Measurements from ENCODE around the gene MED28.
"Not testable (repeated sequence)": the region's sequence is repeated elsewhere in the genome, so short reads cannot be mapped to it uniquely, and the experiment has no call there.

Gene MED28

DNA sequence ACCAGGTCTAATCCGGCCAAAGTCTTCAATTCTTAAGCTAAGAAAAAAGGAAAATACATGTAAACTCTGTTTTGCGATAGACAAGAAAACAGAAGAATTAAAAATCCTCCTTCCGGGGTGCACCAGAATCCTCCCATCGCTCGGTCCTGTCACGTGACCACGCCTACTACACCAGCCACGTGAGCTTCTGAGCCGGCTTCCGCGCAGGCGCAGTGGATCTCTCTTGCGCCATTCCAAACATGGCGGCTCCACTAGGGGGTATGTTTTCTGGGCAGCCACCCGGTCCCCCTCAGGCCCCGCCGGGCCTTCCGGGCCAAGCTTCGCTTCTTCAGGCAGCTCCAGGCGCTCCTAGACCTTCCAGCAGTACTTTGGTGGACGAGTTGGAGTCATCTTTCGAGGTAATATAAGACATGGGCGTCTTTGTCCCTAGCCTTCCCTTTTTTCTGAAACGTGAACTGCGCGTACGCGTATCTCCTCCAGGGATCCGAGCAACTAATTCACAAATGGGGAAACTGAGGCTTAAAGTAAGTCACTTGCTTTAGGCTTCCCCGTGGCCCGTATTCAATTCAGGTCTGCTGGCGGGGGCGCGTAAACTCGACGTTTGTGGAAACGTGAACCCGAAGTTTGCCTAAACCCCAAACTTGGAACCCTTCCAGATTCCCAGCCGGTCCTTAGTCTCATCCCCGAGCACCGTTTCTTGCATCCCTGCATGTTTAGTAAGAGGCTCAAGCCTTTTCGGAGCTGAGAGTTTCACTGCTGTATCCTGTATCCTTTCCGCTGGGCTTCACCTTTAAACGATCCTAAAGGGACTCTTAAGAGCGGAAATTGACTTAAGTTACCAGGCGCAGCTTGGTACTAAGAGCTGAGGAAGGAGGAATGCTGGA, at the start of gene MED28:
Gene MED28 (plus strand): TSS at position 226 of the 884 bp plus-strand sequence. CDS start 14 bp downstream, at position 240.
- peak; percentile 96 for DNase-seq

GRCh38 chr4:17565846-17566245, 48.6 kb upstream of the MED28 start:
- DNase-seq, result no peak

- DNase-seq, result no peak
Observed at GRCh38 chr4:17567271-17567670, 47.2 kb upstream of the MED28 start.

- DNase-seq, result no peak
Observed at GRCh38 chr4:17574206-17574605, 40.2 kb upstream of the MED28 start.

- DNase-seq, result not testable (repeated sequence)
Observed at GRCh38 chr4:17575177-17575576, 39.3 kb upstream of the MED28 start.

DNA sequence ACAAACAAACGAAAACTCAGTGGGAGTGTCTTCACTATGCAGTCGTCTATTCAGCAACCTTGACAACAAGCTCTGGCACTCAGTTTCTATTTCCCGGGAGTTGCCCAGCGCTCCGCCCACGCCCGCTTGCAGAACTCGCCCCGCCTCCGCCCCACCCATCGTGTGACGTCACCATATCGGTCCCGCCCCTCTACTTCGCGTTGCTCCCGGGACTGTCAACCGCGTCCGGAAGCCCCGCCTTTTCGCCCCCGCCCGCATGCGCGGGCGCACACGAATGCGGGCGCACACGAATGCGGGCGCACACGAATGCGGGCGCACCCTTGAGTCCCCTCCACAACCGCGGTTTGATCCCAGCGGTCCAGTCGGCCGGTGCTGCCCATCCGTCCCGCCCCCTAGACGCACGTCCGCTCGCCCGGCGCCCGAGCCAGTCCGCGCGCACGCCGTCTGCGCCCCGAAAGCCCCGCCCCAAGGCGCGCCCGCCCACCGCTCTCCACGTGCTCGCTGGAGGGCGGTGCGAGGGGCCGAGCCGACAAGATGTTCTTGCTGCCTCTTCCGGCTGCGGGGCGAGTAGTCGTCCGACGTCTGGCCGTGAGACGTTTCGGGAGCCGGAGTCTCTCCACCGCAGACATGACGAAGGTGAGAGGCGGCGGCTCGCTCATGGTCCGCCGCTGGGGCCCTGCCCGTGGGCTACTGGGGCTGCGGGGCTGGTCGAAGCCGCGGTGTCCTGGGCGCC, 37.3 kb upstream of the MED28 start, which contains the start of gene LAP3:
Gene LAP3 (plus strand): TSS at position 267 of the 733 bp plus-strand sequence. CDS start 268 bp downstream, at position 535.
- peak; percentile 98 for DNase-seq

DNA sequence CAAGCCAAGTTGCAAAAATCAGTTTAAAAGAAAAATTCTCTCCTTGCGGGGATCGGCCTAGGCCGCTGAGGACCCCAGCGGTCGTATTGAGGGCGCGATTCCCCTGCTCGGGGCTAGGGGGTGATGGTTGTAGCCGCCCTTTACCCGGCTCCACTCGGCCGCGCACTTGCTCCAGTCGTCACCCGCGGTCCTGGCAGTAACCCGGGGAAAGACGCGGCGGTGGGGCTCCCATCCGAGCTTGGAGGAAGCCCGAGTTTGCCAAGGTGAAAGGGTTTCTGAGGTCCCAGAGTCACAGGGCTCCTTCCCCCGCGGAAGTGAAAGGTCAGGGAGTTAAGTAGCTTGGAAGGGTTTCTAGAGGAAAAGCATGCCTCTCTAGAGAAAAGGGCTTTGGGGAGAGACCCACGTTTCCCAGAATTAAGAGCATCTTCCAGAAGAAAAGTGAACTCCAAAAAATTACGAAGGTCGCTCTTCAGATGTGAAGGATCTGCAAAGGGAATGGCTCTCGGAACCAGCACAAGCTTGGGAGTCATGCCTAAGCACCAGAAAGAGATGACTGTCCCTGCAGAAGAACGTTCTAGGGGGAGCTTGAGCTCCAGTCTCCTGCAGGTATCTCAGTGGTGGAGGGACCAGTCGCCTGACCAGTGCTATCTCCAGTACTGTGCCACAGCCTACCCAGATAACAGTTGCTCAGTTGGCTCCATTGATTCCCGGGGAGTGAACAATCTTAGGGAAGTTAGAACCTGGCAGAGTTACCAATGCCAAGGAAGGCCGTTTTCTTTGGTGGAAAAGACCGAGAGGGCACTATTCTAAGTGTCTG, 36.6 kb upstream of the MED28 start:
- DNase-seq, result peak; percentile 48

GRCh38 chr4:17578482-17578891, 36.0 kb upstream of the MED28 start:
- DNase-seq, result no peak

DNA sequence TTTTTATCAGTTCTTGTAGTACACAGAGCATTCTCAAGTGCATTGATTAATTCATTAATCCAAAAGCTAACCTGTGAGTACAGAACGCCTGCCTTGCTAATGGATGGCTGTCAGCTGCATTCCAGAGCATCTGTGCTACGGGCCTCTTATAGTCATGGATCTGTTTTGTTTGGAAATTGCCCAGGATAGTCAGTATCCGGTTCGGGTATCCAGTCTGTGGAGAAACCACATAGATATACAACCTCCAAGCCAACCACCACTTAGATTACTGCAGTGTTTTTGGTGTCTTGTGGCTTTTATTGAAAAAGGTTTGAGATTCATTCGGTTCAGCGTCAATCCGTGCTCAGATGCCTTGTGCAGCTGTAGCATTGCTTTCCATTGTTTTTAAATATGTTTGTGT, 33.5 kb upstream of the MED28 start:
- DNase-seq, result no peak

GRCh38 chr4:17583276-17583675, 31.2 kb upstream of the MED28 start:
- DNase-seq, result no peak

DNA sequence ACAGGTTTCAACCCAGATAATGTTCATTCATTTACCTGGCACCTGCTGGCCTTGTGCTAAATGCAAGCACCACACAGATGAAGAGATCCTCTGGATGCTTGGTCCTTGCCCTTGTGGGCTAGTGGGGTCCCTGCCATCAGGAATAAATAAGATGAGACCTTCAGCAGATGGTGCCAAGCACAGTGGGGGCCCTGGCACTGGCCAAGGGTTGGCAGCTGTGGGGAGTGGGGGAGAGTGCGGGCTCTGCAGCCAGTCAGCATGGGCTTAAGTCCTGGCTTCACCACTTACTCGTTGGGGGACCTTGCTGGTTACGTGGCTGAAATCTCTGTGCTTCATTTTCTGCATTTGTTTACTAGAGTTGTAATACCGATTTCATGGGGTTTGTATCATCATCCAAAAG, 30.5 kb upstream of the MED28 start:
- DNase-seq, result no peak

- no peak for DNase-seq
Observed at GRCh38 chr4:17584521-17585213, 29.8 kb upstream of the MED28 start.

- no peak for DNase-seq
Observed at GRCh38 chr4:17587094-17587822, 27.2 kb upstream of the MED28 start.

DNA sequence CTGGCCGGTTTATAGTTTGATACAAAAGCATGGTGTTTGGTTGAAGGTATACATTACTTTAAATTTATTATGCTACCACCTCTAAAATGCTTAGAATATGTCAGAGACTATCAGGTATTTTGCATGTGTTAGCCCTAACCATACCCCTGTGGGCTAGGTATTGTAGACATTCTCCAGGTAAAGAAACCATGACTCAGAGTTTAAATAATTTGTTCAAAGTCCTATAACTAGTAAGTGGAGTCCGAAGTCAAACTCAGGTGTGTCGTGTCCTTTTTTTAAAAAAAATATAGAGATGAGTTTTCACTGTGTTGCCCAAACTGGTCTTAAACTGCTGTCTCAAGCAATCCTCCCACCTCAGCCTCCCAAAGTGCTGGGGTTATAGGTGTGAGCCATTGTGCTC, 25.1 kb upstream of the MED28 start:
- no peak for DNase-seq

DNA sequence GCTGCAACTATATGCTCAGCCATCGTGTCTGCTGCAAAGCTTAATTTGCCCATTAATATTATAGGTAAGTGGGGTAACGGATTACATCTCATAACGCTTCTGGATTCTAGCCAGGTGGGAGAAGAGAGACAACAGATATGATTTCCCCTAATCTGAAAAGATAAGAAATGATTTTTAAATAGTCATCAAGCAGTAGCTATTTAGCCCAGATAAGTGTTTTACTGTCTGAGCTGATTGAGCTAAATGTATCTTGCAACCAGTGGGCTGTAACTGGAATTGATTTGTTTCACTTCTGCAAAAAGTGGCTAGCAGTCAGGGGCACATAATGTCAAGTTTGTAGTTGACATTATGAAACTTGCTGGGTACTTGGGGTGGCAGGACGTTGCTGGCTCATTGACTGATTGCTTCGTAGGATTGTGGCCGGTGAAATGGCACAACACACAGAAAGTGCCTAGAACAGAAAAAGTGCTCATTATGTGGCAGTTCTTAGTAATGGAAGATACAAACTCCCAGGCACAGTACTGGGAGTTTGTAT, 18.9 kb upstream of the MED28 start:
- DNase-seq, result no peak

DNA sequence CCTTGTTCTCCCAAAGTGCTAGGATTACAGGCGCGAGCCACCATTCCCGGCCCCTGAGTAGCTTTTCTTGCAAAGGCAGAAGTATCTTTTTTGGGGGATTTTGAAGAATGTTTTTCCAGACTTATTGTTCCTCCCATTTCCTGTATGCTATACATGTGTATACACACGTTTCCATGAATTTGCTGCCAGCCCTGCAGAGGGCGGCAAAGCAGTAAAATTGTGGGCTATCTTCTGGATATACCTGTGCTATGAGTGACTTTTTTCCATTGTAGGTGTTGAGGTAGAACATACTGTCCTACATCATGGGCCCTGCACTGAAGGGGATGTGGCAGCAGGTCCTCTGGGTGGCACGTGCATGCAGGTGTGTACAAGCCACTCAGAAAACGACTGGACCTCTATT, 16.9 kb upstream of the MED28 start:
- DNase-seq, result peak; percentile 11

DNA sequence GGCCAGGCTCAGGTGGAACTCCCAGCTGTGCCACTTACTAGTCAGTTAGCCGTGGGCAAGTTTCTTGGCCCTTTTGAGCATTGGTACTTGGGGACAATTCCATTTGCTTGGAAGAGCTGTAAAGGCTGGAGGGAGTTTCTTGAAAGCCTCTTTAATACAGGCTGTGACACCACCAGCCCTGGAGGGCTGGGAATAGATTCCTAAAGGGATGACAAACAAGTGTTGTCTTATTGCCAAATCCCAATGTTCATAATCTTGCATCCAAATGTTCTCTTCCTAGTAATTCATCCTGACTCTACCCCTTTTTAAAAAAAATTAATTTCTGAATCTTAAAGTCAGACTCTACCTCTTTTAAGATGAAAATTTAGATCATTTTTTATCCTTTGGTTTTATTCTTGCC, 14.6 kb upstream of the MED28 start:
- DNase-seq, result no peak

GRCh38 chr4:17605236-17605635, 9.2 kb upstream of the MED28 start:
- no peak for DNase-seq

DNA sequence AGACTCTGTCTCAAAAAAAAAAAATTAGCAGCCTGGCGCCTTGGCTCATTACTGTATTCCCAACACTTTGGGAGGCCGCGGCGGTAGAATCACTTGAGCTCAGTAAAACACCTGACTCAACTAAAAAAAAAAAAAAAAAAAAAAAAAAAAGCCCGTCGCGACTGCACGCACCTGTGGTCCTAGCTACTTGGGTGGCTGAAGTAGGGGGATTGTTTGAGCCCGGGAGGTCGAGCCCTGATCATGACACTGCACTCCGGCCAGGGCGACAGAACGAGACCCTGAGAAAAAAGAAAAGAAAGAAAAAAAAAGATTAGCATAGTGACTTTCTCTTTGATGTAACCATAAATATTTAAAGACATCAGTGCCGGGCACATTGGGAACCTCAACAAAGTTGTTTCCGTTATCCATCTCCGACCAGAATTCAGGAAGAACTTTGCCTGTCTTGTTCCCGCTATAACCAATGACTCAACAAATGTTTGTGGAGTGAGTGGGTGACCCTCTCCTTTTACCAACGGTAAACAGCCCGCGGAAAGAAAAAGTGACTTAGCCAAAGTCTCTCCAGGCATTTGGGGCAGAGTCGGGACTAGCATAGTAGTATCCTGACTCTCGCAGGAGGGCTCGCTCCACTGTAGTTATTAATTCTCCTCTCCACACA, 553 bp upstream of the MED28 start:
- DNase-seq, result peak; percentile 38

GRCh38 chr4:17616283-17616682, 1.8 kb downstream of the MED28 start:
- no peak for DNase-seq

GRCh38 chr4:17618926-17619325, 4.5 kb downstream of the MED28 start:
- no peak for DNase-seq

All from CD4-positive, alpha-beta T cell treated with Interleukin-17A for 4 hours (primary cell).